ENCODE data around the gene GLMP.
"Not testable (repeated sequence)": the region's sequence is repeated elsewhere in the genome, so short reads cannot be mapped to it uniquely, and the experiment has no call there.

GLMP gene, protein sequence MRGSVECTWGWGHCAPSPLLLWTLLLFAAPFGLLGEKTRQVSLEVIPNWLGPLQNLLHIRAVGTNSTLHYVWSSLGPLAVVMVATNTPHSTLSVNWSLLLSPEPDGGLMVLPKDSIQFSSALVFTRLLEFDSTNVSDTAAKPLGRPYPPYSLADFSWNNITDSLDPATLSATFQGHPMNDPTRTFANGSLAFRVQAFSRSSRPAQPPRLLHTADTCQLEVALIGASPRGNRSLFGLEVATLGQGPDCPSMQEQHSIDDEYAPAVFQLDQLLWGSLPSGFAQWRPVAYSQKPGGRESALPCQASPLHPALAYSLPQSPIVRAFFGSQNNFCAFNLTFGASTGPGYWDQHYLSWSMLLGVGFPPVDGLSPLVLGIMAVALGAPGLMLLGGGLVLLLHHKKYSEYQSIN
- total RNA-seq, result 6.3 to 13.9 (median 13.5) reads per million in 3 experiments

DNA sequence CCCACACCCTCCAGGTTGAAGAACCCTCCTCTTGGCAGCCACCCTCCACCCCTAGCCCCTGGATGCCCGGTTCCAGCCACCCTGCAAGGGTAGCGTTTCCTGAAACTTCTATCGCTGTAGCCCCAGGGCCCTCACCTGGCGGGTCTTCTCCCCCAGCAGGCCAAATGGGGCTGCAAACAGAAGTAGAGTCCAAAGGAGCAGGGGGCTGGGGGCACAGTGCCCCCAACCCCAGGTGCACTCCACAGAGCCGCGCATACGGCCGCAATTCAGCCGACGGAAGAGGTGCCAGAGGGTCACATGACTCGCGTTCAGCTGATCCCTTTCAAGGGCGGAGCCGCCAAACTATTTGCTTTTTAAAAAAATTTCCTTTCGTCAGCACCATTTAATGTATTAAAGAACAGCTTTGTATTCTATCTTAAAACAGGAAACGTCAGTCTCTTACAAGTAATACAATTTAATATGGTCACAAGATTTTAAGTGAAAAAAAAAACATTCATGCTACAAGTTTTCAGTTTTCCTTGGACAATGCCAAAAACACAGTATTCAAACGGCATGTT is at the start of gene GLMP:
GLMP (minus strand) TSS at position 289 of the 557 bp plus-strand sequence; CDS start at position 255, 34 bp downstream.
- DNase-seq, result peak; percentile 57

DNA sequence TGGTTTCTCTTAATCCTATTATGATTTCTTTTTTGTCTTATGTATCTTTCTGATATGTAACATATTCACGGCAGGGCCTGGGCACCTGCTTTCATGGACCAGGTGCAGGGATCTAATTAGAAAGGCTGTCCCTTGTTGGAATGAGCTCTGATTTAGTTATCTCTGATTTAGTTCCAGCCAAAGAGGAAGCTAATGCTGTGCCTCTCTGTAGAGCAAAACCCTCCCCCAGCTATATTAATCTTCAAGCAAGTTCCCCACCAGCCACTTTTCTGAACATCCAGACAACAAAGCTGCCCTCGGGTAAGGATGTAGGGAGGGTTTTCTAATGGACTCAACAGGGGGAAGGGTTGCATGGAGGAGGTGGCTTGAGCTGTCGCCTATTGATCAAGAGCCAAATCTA is 48.9 kb upstream of the GLMP start:
- DNase-seq, result no peak

- no peak for DNase-seq
Measured at GRCh38 chr1:156342166-156342955, 46.9 kb upstream of the GLMP start.

DNA sequence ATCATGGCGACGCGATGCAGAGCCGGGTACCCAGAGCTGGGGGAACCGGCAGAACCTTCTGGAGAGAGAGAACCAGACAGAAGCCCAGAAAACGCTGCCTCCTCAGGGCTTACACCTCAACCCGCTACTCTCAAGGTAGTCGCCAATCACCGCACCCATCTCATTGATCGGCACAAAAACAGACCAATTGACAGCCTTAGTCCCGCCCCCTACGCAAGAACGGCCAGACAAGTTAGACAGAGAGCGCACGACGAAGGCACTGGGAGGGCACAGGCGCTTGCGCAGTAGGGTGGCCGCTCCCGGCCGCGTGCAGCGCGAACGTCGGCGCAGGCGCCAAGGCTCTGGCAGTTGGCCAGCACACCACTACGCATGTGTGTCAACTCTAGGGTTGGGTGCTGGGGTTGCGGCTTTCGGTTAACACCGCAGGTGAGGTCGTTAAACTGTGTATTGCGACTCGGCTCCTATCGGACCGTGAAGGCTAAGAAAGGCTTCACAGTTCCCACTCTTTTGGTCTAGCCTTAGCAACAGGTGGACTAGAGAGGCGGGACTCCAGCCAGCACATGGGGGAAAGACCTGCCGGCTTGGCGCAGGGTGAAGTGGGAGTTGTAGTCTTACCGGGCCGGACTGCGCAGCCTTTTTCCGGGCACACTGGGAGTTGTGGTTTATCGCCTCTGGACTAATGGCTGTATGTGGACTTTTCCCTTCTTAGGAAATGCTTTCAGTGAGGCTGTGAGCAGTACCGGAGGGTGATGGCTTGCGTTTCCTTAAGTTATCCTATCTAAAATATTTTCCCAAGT is 42.9 kb upstream of the GLMP start, which contains the start of the genes CCT3 and TSACC:
CCT3 (minus strand) TSS at position 113 of the 797 bp plus-strand sequence; CDS start at position 5, 108 bp downstream.
TSACC (plus strand) TSS at position 347 of the 797 bp plus-strand sequence. CDS start 1,232 bp downstream, outside the sequence.
- peak; percentile 100 for DNase-seq

GRCh38 chr1:156337888-156338179 is 42.4 kb upstream of the GLMP start:
- DNase-seq, result no peak

- no peak for DNase-seq
Measured at GRCh38 chr1:156337052-156337887, 41.8 kb upstream of the GLMP start.

GRCh38 chr1:156336242-156336641 is 40.8 kb upstream of the GLMP start:
- no peak for DNase-seq

DNA sequence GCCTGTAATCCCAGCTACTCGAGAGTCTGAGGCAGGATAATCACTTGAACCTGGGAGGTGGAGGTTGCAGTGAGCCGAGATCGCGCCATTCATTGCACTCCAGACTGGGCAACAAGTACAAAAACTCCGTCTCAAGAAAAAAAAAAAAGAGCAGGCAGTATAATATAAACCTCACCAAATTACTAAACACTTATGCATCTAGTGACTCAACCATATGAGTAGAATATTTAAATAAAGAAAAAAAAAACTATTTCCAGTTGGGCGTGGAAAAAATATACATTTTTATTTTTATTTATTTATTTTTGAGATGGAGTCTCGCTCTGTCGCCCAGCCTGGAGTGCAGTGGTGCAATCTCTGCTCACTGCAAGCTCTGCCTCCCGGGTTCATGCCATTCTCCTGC is 27.7 kb upstream of the GLMP start:
- not testable (repeated sequence) for DNase-seq

DNA sequence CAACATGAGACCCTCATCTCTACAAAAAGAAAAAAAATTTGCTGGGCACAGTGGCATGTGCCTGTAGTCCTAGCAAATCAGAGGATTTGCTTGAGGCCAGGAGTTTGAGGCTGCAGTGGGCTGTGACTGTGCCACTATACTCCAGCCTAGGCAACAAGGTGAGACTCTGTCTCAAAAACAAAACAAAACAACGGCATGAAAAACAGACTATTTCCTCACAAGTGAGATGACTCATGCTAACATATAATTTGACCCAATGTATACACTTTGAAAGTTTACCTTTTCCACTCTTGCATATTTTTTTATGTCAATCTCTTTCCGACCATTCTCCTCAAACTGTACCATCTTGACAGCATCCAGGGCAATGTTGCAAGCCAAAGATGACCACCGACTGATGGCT is 25.1 kb upstream of the GLMP start:
- DNase-seq, result no peak

GRCh38 chr1:156319664-156320063 is 24.2 kb upstream of the GLMP start:
- no peak for DNase-seq

DNA sequence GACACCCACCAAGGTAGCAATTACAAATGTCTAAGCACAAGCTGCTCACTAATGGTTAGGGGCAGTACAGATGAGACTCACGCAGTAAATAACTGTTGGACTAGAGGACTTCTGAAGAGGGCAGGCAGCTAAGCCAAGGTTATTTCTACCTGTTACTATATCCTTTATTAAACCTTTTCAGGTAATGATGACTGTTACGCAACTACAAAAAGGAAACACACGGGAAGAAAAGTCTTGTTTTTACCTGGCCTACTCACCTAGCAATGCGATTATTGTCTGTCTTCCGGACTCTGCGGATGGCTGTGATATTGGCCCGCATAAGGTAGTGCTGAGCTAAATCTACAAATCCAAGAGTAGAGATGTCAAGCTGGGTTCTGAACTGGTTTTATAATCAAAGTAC is 21.4 kb upstream of the GLMP start:
- no peak for DNase-seq

GRCh38 chr1:156310962-156311361 is 15.5 kb upstream of the GLMP start:
- DNase-seq, result no peak

DNA sequence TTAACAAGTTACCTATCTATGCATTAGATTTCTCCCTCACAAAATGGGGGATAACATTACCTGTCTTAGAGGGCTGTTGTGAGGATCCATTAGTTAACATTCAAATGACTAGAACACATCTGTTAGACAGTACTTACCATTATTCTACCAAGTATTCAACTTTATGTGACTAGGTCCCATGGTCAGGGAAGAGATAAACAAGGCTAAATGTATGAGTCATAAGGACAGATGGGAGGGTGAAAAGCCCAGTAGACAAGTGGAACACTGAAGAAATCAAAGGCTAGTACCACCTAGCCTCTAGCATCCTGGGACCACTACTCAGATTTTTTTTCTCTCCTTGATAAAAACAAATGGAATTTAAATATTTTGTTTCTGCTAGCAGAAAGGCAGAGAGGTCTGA is 12.6 kb upstream of the GLMP start:
- no peak for DNase-seq

- no peak for DNase-seq
Measured at GRCh38 chr1:156305215-156305614, 9.7 kb upstream of the GLMP start.

- DNase-seq, result no peak
Measured at GRCh38 chr1:156303241-156303640, 7.8 kb upstream of the GLMP start.

DNA sequence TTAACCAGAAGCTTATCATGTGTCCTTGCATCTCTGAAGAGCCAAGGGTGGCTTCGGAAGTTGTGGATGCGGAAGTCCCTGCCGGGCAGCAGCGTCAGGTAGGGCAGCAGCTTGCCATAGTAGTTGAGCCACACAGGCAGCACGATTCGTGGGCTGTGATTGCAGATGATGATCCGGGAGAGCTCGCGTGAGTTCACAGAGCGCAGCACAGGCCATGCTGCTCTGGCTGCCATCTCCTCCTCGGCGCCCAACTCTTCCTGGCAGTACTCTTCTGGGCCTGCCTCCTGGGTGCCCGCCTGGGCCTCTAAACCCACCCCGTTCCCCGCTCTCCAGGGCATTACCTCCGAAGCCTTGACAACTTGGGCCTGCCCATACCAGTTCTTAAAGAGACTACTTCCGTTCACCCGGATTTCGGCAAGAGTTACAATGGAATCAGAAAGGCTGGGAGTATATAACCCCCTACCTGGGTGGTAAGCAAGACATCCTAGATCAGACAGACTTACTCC is 3.4 kb upstream of the GLMP start, which contains the start of gene VHLL:
VHLL (minus strand) TSS at position 456 of the 506 bp plus-strand sequence; CDS start at position 338, 118 bp downstream.
- no peak for DNase-seq

GRCh38 chr1:156293895-156294294 is 1.6 kb downstream of the GLMP start:
- DNase-seq, result no peak

DNA sequence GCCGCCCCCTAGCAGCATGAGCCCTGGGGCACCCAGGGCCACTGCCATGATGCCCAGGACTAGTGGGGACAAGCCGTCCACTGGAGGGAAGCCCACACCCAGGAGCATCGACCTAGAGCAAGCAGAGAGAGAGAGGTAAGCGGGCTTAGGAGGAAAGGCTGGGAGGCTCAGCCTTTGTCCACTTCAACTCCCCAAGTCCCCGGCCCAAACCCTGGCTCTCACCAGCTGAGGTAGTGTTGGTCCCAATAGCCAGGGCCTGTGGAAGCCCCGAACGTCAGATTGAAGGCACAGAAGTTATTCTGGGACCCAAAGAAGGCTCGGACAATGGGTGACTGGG is 2.4 kb downstream of the GLMP start:
- no peak for DNase-seq

- no peak for DNase-seq
Measured at GRCh38 chr1:156291226-156292061, 4.0 kb downstream of the GLMP start.

GRCh38 chr1:156289857-156290256 is 5.6 kb downstream of the GLMP start:
- DNase-seq, result no peak

DNA sequence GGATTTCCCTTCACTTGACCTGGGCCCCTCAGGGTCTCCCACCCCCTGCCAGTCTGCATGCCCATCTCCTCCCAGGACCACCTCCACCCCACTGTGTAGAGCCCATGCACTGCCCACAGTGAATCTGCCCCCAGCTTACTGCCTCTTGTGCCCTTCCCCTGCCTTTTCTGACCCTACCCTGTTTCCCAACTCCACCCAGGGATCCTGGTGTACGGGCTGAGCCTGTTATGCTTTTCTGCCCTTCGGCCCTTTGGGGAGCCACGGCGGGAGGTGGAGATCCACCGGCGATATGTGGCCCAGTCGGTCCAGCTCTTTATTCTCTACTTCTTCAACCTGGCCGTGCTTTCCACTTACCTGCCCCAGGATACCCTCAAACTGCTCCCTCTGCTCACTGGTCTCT is 9.4 kb downstream of the GLMP start:
- DNase-seq, result no peak
